ENCODE results near the gene NFATC2IP.
"Not testable (repeated sequence)": the region's sequence is repeated elsewhere in the genome, so short reads cannot be mapped to it uniquely, and the experiment has no call there.

The NFATC2IP gene

DNA sequence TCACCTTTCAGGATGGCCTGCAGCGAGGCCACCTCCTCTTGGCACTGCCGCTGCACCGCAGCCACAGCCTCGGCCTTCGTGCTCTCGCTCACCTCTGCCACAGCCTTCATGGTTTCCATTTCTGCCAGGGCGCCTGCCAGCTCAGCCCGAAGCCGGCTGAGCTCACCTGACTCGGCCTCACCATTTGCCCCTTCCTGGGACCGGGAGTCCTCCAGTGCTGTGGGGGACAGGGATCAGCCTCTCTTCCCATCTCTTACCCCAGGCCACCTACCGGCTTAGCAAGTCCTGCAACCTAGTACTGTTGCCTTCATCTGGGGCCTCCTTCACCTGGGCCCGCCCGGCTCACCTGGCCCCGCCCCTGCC lies 26.4 kb upstream of the NFATC2IP start:
- H2BK5ac ChIP-seq (ENCODE audit: low read depth, low read length, poor library complexity) = peak overlapping the region; percentile 85
- H3K36me3 ChIP-seq (ENCODE audit: control insufficient read depth in 1 of 2, insufficient read depth in 2 of 2, low read length in 2 of 2) = peaks cover 0 to 8% of the 10 kb centered on the region in 2 experiments
- peak overlapping the region; percentile 100 for H3K4me3 ChIP-seq (ENCODE audit: low read depth, low read length)
- H3K27ac ChIP-seq (ENCODE audit: low read depth, low read length) = peak overlapping the region; percentile 80
- H3K27me3 ChIP-seq (ENCODE audit: insufficient read depth, low read length) = no peaks in the 10 kb centered on the region
- H4K8ac ChIP-seq (ENCODE audit: low read depth, low read length) = peak overlapping the region; percentile 93
- H3K9me3 ChIP-seq (ENCODE audit: insufficient read depth, low read depth, low read length) = peaks cover 2% of the 10 kb centered on the region
- H3K4me1 ChIP-seq (ENCODE audit: control insufficient read depth in 1 of 2, insufficient read depth in 2 of 2, low read length in 2 of 2) = peaks cover 4 to 10% of the 10 kb centered on the region in 2 experiments
- peak overlapping the region; percentile 94 for H2AFZ ChIP-seq (ENCODE audit: insufficient read depth, low read length, poor library complexity)
- peak overlapping the region; percentile 37 for H2BK12ac ChIP-seq (ENCODE audit: low read length)
- peak overlapping the region; percentile 91 for H3K4me2 ChIP-seq (ENCODE audit: low read length)
- H4K91ac ChIP-seq (ENCODE audit: low read depth, low read length) = peak overlapping the region; percentile 72
- peak overlapping the region; percentile 90 for H3K14ac ChIP-seq (ENCODE audit: low read length)
- H2AK5ac ChIP-seq (ENCODE audit: low read length) = peak overlapping the region; percentile 78
- H3K18ac ChIP-seq (ENCODE audit: low read length) = peak overlapping the region; percentile 92
- H3K79me1 ChIP-seq (ENCODE audit: low read length) = peaks cover 14% of the 10 kb centered on the region
- H4K12ac ChIP-seq (ENCODE audit: low read depth, low read length) = peak overlapping the region; percentile 90
- peak overlapping the region; percentile 83 for H3K4ac ChIP-seq (ENCODE audit: low read depth, low read length)
- peaks cover 7% of the 10 kb centered on the region for H3K79me2 ChIP-seq (ENCODE audit: control insufficient read depth, insufficient read depth, low read length, poor library complexity)
- WGBS (ENCODE audit: extremely low coverage, insufficient coverage, insufficient read length) = no CpG with 5 or more reads among the region's 15 CpGs
- peak overlapping the region; percentile 75 for H3K9ac ChIP-seq (ENCODE audit: low read length)
- no peak overlapping the region for H3K23ac ChIP-seq (ENCODE audit: low read length)
- H2BK120ac ChIP-seq (ENCODE audit: insufficient read depth, low read length, poor library complexity) = peak overlapping the region; percentile 74
- DNase-seq = no peak

- H3K4me3 ChIP-seq (ENCODE audit: low read depth, low read length) = peak within 1 kb of the TSS; percentile 100
- H3K4ac ChIP-seq (ENCODE audit: low read depth, low read length) = peak within 1 kb of the TSS; percentile 86
- peak within 1 kb of the TSS; percentile 94 for H2BK120ac ChIP-seq (ENCODE audit: insufficient read depth, low read length, poor library complexity)
- no CpG with 5 or more reads among the region's 66 CpGs for WGBS (ENCODE audit: extremely low coverage, insufficient coverage, insufficient read length)
- H3K27me3 ChIP-seq (ENCODE audit: insufficient read depth, low read length) = no peaks in the 10 kb centered on the region
- H3K27ac ChIP-seq (ENCODE audit: low read depth, low read length) = peak within 1 kb of the TSS; percentile 100
- H3K9ac ChIP-seq (ENCODE audit: low read length) = peak within 1 kb of the TSS; percentile 89
- H3K4me2 ChIP-seq (ENCODE audit: low read length) = peak within 1 kb of the TSS; percentile 91
- H3K4me1 ChIP-seq (ENCODE audit: control insufficient read depth in 1 of 2, insufficient read depth in 2 of 2, low read length in 2 of 2) = peaks cover 4 to 10% of the 10 kb centered on the region in 2 experiments
- H3K79me1 ChIP-seq (ENCODE audit: low read length) = peaks cover 14% of the 10 kb centered on the region
- peak within 1 kb of the TSS; percentile 99 for H4K12ac ChIP-seq (ENCODE audit: low read depth, low read length)
- H4K91ac ChIP-seq (ENCODE audit: low read depth, low read length) = peak within 1 kb of the TSS; percentile 97
- no peak within 1 kb of the TSS for H3K23ac ChIP-seq (ENCODE audit: low read length)
- peaks cover 0 to 3% of the 10 kb centered on the region in 2 experiments for H3K36me3 ChIP-seq (ENCODE audit: control insufficient read depth in 1 of 2, insufficient read depth in 2 of 2, low read length in 2 of 2)
- peak within 1 kb of the TSS; percentile 98 for H3K18ac ChIP-seq (ENCODE audit: low read length)
- peak within 1 kb of the TSS; percentile 78 for H2AK5ac ChIP-seq (ENCODE audit: low read length)
- H2BK12ac ChIP-seq (ENCODE audit: low read length) = peak within 1 kb of the TSS; percentile 37
- H3K79me2 ChIP-seq (ENCODE audit: control insufficient read depth, insufficient read depth, low read length, poor library complexity) = peaks cover 7% of the 10 kb centered on the region
- H2AFZ ChIP-seq (ENCODE audit: insufficient read depth, low read length, poor library complexity) = peak within 1 kb of the TSS; percentile 100
- H3K9me3 ChIP-seq (ENCODE audit: insufficient read depth, low read depth, low read length) = peaks cover 2% of the 10 kb centered on the region
- H2BK5ac ChIP-seq (ENCODE audit: low read depth, low read length, poor library complexity) = peak within 1 kb of the TSS; percentile 98
- peak; percentile 99 for DNase-seq
- peak within 1 kb of the TSS; percentile 99 for H3K14ac ChIP-seq (ENCODE audit: low read length)
- H4K8ac ChIP-seq (ENCODE audit: low read depth, low read length) = peak within 1 kb of the TSS; percentile 99
Measured at GRCh38 chr16:28924762-28925385, 25.9 kb upstream of the NFATC2IP start, which contains the start of gene RABEP2. Gene RABEP2, minus strand, starts transcription at chr16:28925238. Its CDS starts 75 bp downstream, at chr16:28925163.

GRCh38 chr16:28925386-28926228 lies 25.1 kb upstream of the NFATC2IP start:
- peak overlapping the region; percentile 98 for H2BK5ac ChIP-seq (ENCODE audit: low read depth, low read length, poor library complexity)
- peaks cover 0 to 3% of the 10 kb centered on the region in 2 experiments for H3K36me3 ChIP-seq (ENCODE audit: control insufficient read depth in 1 of 2, insufficient read depth in 2 of 2, low read length in 2 of 2)
- H2BK120ac ChIP-seq (ENCODE audit: insufficient read depth, low read length, poor library complexity) = peak overlapping the region; percentile 94
- H3K79me2 ChIP-seq (ENCODE audit: control insufficient read depth, insufficient read depth, low read length, poor library complexity) = peaks cover 7% of the 10 kb centered on the region
- peaks cover 4 to 10% of the 10 kb centered on the region in 2 experiments for H3K4me1 ChIP-seq (ENCODE audit: control insufficient read depth in 1 of 2, insufficient read depth in 2 of 2, low read length in 2 of 2)
- H3K9ac ChIP-seq (ENCODE audit: low read length) = peak overlapping the region; percentile 89
- peak in 1 of 2 donors; percentile 70 for DNase-seq
- H4K12ac ChIP-seq (ENCODE audit: low read depth, low read length) = peak overlapping the region; percentile 99
- peak overlapping the region; percentile 83 for H3K4me3 ChIP-seq (ENCODE audit: low read depth, low read length)
- peaks cover 14% of the 10 kb centered on the region for H3K79me1 ChIP-seq (ENCODE audit: low read length)
- no peak overlapping the region for H2BK12ac ChIP-seq (ENCODE audit: low read length)
- no peaks in the 10 kb centered on the region for H3K27me3 ChIP-seq (ENCODE audit: insufficient read depth, low read length)
- H4K8ac ChIP-seq (ENCODE audit: low read depth, low read length) = peak overlapping the region; percentile 99
- H3K18ac ChIP-seq (ENCODE audit: low read length) = peak overlapping the region; percentile 98
- H3K27ac ChIP-seq (ENCODE audit: low read depth, low read length) = peak overlapping the region; percentile 100
- H3K4me2 ChIP-seq (ENCODE audit: low read length) = peak overlapping the region; percentile 84
- no CpG with 5 or more reads among the region's 48 CpGs for WGBS (ENCODE audit: extremely low coverage, insufficient coverage, insufficient read length)
- peak overlapping the region; percentile 86 for H3K4ac ChIP-seq (ENCODE audit: low read depth, low read length)
- H3K9me3 ChIP-seq (ENCODE audit: insufficient read depth, low read depth, low read length) = peaks cover 2% of the 10 kb centered on the region
- no peak overlapping the region for H3K23ac ChIP-seq (ENCODE audit: low read length)
- peak overlapping the region; percentile 57 for H2AK5ac ChIP-seq (ENCODE audit: low read length)
- H2AFZ ChIP-seq (ENCODE audit: insufficient read depth, low read length, poor library complexity) = peak overlapping the region; percentile 93
- peak overlapping the region; percentile 97 for H4K91ac ChIP-seq (ENCODE audit: low read depth, low read length)
- H3K14ac ChIP-seq (ENCODE audit: low read length) = peak overlapping the region; percentile 99

DNA sequence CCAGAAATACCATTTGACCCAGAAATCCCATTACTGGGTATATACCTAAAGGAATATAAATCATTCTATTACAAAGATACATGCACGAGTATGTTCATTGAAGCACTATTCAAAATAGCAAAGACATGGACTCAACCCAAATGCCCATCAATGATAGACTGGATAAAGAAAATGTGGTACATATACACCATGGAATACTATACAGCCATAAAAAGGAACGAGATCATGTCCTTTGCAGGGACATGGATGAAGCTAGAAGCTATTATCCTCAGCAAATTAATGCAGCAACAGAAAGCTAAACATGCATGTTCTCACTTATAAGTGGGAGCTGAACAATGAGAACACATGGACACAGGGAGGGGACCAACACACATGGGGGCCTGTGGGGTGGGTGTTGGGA lies 24.5 kb upstream of the NFATC2IP start:
- H3K36me3 ChIP-seq (ENCODE audit: control insufficient read depth in 1 of 2, insufficient read depth in 2 of 2, low read length in 2 of 2); H3K14ac ChIP-seq (ENCODE audit: low read length); H3K9ac ChIP-seq (ENCODE audit: low read length); H3K79me2 ChIP-seq (ENCODE audit: control insufficient read depth, insufficient read depth, low read length, poor library complexity); H3K18ac ChIP-seq (ENCODE audit: low read length); H2BK5ac ChIP-seq (ENCODE audit: low read depth, low read length, poor library complexity); H2BK12ac ChIP-seq (ENCODE audit: low read length); H2BK120ac ChIP-seq (ENCODE audit: insufficient read depth, low read length, poor library complexity); H2AFZ ChIP-seq (ENCODE audit: insufficient read depth, low read length, poor library complexity); H3K4me2 ChIP-seq (ENCODE audit: low read length); DNase-seq; H4K12ac ChIP-seq (ENCODE audit: low read depth, low read length); H3K27me3 ChIP-seq (ENCODE audit: insufficient read depth, low read length); H3K27ac ChIP-seq (ENCODE audit: low read depth, low read length); H3K9me3 ChIP-seq (ENCODE audit: insufficient read depth, low read depth, low read length); H3K23ac ChIP-seq (ENCODE audit: low read length); H3K4ac ChIP-seq (ENCODE audit: low read depth, low read length); H4K8ac ChIP-seq (ENCODE audit: low read depth, low read length); H3K4me3 ChIP-seq (ENCODE audit: low read depth, low read length); H4K91ac ChIP-seq (ENCODE audit: low read depth, low read length); H2AK5ac ChIP-seq (ENCODE audit: low read length); H3K4me1 ChIP-seq (ENCODE audit: control insufficient read depth in 1 of 2, insufficient read depth in 2 of 2, low read length in 2 of 2): not testable (repeated sequence)
- no CpG with 5 or more reads among the region's 2 CpGs for WGBS (ENCODE audit: extremely low coverage, insufficient coverage, insufficient read length)
- peaks cover 14% of the 10 kb centered on the region for H3K79me1 ChIP-seq (ENCODE audit: low read length)
